H1 (cell line): ENCODE measurements around the gene TCAP. TPM values are rescaled to one million over a fixed set of nuclear protein-coding genes. Genes with fewer than 3 reads are reported as not detected.

ENCODE experiments used
- CTCF ChIA-PET: fragments of 300-600 bp; sonication (Branson Sonifier 250); formaldehyde crosslinking; loops from one replicate; lab custom pipeline; 2021; ENCODE audit not compliant: partially characterized antibody; lab: Charles Lee
- POLR2A ChIA-PET: fragments of 300-600 bp; sonication (Branson Sonifier 250); formaldehyde crosslinking; loops from one replicate; lab custom pipeline; 2021; ENCODE audit warnings: inconsistent platforms; ENCODE audit not compliant: partially characterized antibody; lab: Charles Lee
- DNase-seq, 2 experiments: peaks; one replicate each; pipeline versions ENCODE4 v3.0.0 to v3.0.0-alpha.2; 2010 to 2022; ENCODE audit warnings: low spot score in 2 of 2, low read depth in 1 of 2, mixed read lengths in 1 of 2
- FAIRE-seq: peaks from 2 replicates; lab custom pipeline; 2011; peaks lifted over from hg19 to GRCh38; lab: Jason Lieb, UNC
- H2AFZ ChIP-seq: 2 replicates; pipeline ENCODE4 v1.8.1; 2012; ENCODE audit warnings: low read length, inconsistent platforms
- H2AK5ac ChIP-seq: 2 replicates; pipeline ENCODE4 v1.6.1; 2013; ENCODE audit warnings: low read depth, low read length
- H2BK120ac ChIP-seq: replicated peaks from 2 replicates; pipeline ENCODE3; 2013; ENCODE audit warnings: low read depth, low read length, inconsistent platforms
- H2BK12ac ChIP-seq: 2 replicates; pipeline ENCODE4 v1.6.1; 2013; ENCODE audit warnings: low read depth, low read length
- H2BK15ac ChIP-seq: 2 replicates; pipeline ENCODE4 v1.6.1; 2013; ENCODE audit warnings: low read length
- H2BK20ac ChIP-seq: 2 replicates; pipeline ENCODE4 v1.6.1; 2013; ENCODE audit warnings: low read length
- H2BK5ac ChIP-seq: 2 replicates; pipeline ENCODE4 v1.6.1; 2013; ENCODE audit warnings: low read depth, low read length
- H3K14ac ChIP-seq: 2 replicates; pipeline ENCODE4 v1.6.1; 2013; ENCODE audit warnings: inconsistent platforms; ENCODE audit not compliant: insufficient read length
- H3K18ac ChIP-seq: 2 replicates; pipeline ENCODE4 v1.6.1; 2013; ENCODE audit warnings: low read length; ENCODE audit errors: extremely low read depth
- H3K23ac ChIP-seq: 2 replicates; pipeline ENCODE4 v1.6.1; 2013; ENCODE audit warnings: inconsistent platforms; ENCODE audit not compliant: insufficient read length
- H3K23me2 ChIP-seq: 2 replicates; pipeline ENCODE4 v1.6.1; 2013; ENCODE audit warnings: low read depth, low read length
- H3K27ac ChIP-seq: 2 replicates; pipeline ENCODE4 v1.6.1; 2011; ENCODE audit warnings: low read depth, low read length, inconsistent platforms
- H3K27me3 ChIP-seq, 4 experiments: replicated peaks in 1 of 4; 1 replicate in 1 of 4; 2 replicates in 3 of 4; pipeline versions ENCODE4 v1.6.1 to v1.8.1; 2011 to 2013; ENCODE audit warnings: low read length in 3 of 4, mild to moderate bottlenecking in 3 of 4, inconsistent platforms in 2 of 4, mixed read lengths in 2 of 4, moderate library complexity in 1 of 4; ENCODE audit not compliant: control insufficient read depth in 3 of 4, insufficient read depth in 3 of 4; ENCODE audit errors: extremely low read depth in 1 of 4
- H3K36me3 ChIP-seq, 4 experiments: 2 replicates each; pipeline versions ENCODE4 v1.6.1 to v1.8.1; 2011 to 2013; ENCODE audit warnings: mild to moderate bottlenecking in 4 of 4, low read length in 3 of 4, moderate library complexity in 2 of 4, control low read depth in 1 of 4, inconsistent platforms in 1 of 4; ENCODE audit not compliant: insufficient read depth in 4 of 4, control insufficient read depth in 2 of 4
- H3K4ac ChIP-seq: replicated peaks from 2 replicates; pipeline ENCODE3; 2013; ENCODE audit warnings: low read length, low read depth, mixed read lengths, inconsistent platforms; ENCODE audit not compliant: insufficient read length
- H3K4me1 ChIP-seq, 4 experiments: replicated peaks in 1 of 4; 1 replicate in 1 of 4; 2 replicates in 3 of 4; pipeline versions ENCODE4 v1.6.1 to v1.8.1; 2011 to 2013; ENCODE audit warnings: low read length in 3 of 4, inconsistent platforms in 2 of 4, mixed read lengths in 1 of 4; ENCODE audit not compliant: insufficient read depth in 4 of 4, control insufficient read depth in 3 of 4
- H3K4me2 ChIP-seq, 2 experiments: 2 replicates each; pipeline versions ENCODE4 v1.6.1 to v1.8.1; 2011 to 2013; ENCODE audit warnings: low read depth in 2 of 2, low read length in 2 of 2, control low read depth in 1 of 2, inconsistent platforms in 1 of 2, mild to moderate bottlenecking in 1 of 2; ENCODE audit not compliant: insufficient read depth in 1 of 2
- H3K4me3 ChIP-seq, 4 experiments: fragments of 200-600, 300-600 bp in 1 of 4; sonication (generic), shearing (Covaris generic), sonication (Bioruptor Twin) in 1 of 4; 2 replicates each; pipeline versions ENCODE4 v1.5.1 to v1.8.1; 2011 to 2016; ENCODE audit warnings: low read length in 4 of 4, low read depth in 3 of 4, control low read depth in 2 of 4, inconsistent platforms in 2 of 4, mild to moderate bottlenecking in 2 of 4, mixed read lengths in 1 of 4, moderate library complexity in 1 of 4; ENCODE audit not compliant: insufficient read depth in 2 of 4; ENCODE audit errors: extremely low read depth in 1 of 4
- H3K56ac ChIP-seq: replicated peaks from 2 replicates; pipeline ENCODE3; 2013; ENCODE audit warnings: low read depth, mild to moderate bottlenecking, mixed read lengths, low read length, inconsistent platforms; ENCODE audit not compliant: insufficient read length
- H3K79me1 ChIP-seq: 2 replicates; pipeline ENCODE4 v1.6.1; 2013; ENCODE audit warnings: low read depth, low read length, control low read depth
- H3K79me2 ChIP-seq, 2 experiments: 2 replicates each; pipeline versions ENCODE4 v1.6.1 to v1.8.1; 2012 to 2013; ENCODE audit warnings: low read length in 2 of 2, mild to moderate bottlenecking in 2 of 2, inconsistent platforms in 1 of 2; ENCODE audit not compliant: insufficient read depth in 2 of 2, control insufficient read depth in 1 of 2
- H3K9ac ChIP-seq, 4 experiments: replicated peaks in 1 of 4; 1 replicate in 1 of 4; 2 replicates in 3 of 4; pipeline versions ENCODE4 v1.6.1 to v1.8.1; 2011 to 2013; ENCODE audit warnings: low read depth in 3 of 4, low read length in 3 of 4, control low read depth in 2 of 4, mild to moderate bottlenecking in 2 of 4, moderate library complexity in 2 of 4, inconsistent platforms in 1 of 4; ENCODE audit errors: extremely low read depth in 1 of 4
- H3K9me3 ChIP-seq, 2 experiments: 2 replicates each; pipeline versions ENCODE4 v1.6.1 to v1.8.1; 2012 to 2013; ENCODE audit warnings: mild to moderate bottlenecking in 2 of 2, moderate library complexity in 2 of 2, control low read depth in 1 of 2, inconsistent platforms in 1 of 2, low read depth in 1 of 2, low read length in 1 of 2, mixed read lengths in 1 of 2; ENCODE audit not compliant: insufficient read depth in 2 of 2
- H4K20me1 ChIP-seq, 2 experiments: replicated peaks in 1 of 2; 2 replicates each; pipeline versions ENCODE3 to v1.8.1; 2011 to 2013; ENCODE audit warnings: inconsistent platforms in 2 of 2, low read length in 2 of 2, mild to moderate bottlenecking in 1 of 2; ENCODE audit not compliant: insufficient read depth in 2 of 2, control insufficient read depth in 1 of 2
- H4K5ac ChIP-seq: 2 replicates; pipeline ENCODE4 v1.6.1; 2013; ENCODE audit warnings: low read length, low read depth, mixed read lengths, inconsistent platforms; ENCODE audit not compliant: insufficient read length
- H4K8ac ChIP-seq: 2 replicates; pipeline ENCODE4 v1.8.0; 2013; ENCODE audit warnings: mild to moderate bottlenecking, moderate library complexity, low read length, inconsistent platforms; ENCODE audit not compliant: insufficient read depth; ENCODE audit errors: extremely low read depth
- H4K91ac ChIP-seq: replicated peaks from 2 replicates; pipeline ENCODE3; 2013; ENCODE audit warnings: low read length, mixed read lengths, inconsistent platforms; ENCODE audit not compliant: insufficient read length
- CHD2 ChIP-seq: IDR thresholded peaks from 2 replicates; pipeline ENCODE4 v1.6.1; 2012; ENCODE audit warnings: low read length, improper control_type of control experiment
- FOSL1 ChIP-seq: IDR thresholded peaks from 2 replicates; pipeline ENCODE4 v1.6.1; 2011; ENCODE audit warnings: mild to moderate bottlenecking, low read depth, low read length, moderate library complexity; ENCODE audit not compliant: insufficient read depth
- HDAC2 ChIP-seq, 2 experiments: fragments of 300-600 bp in 1 of 2; sonication (generic) in 1 of 2; IDR thresholded peaks; 2 replicates each; pipeline ENCODE4 v1.6.1; 2011 to 2012; ENCODE audit warnings: low read depth in 2 of 2, low read length in 2 of 2, mild to moderate bottlenecking in 2 of 2, moderate library complexity in 2 of 2, borderline replicate concordance in 1 of 2, inconsistent platforms in 1 of 2
- KDM4A ChIP-seq: IDR thresholded peaks from one replicate; pipeline ENCODE4 v1.7.1; 2012; ENCODE audit warnings: low read depth, mild to moderate bottlenecking, moderate library complexity, low read length, inconsistent platforms; ENCODE audit not compliant: severe bottlenecking
- NANOG ChIP-seq: IDR thresholded peaks from 2 replicates; pipeline ENCODE4 v1.6.1; 2011; ENCODE audit warnings: low read length, low read depth, mild to moderate bottlenecking, inconsistent platforms; ENCODE audit not compliant: insufficient read depth, poor library complexity, severe bottlenecking
- SAP30 ChIP-seq: fragments of 300-600 bp; sonication (generic); IDR thresholded peaks from 2 replicates; pipeline ENCODE4 v1.7.1; 2012; ENCODE audit warnings: low read length, moderate library complexity, mild to moderate bottlenecking, inconsistent platforms; ENCODE audit not compliant: insufficient read depth, insufficient replicate concordance
- SP2 ChIP-seq: IDR thresholded peaks from 2 replicates; pipeline ENCODE4 v1.6.1; 2012; ENCODE audit warnings: mild to moderate bottlenecking, low read length, inconsistent platforms
- TAF1 ChIP-seq: IDR thresholded peaks from 2 replicates; pipeline ENCODE4 v1.6.1; 2011; ENCODE audit warnings: mild to moderate bottlenecking, low read depth, low read length
- WGBS, 2 experiments: shearing (Covaris generic) in 1 of 2; methylation state at CpG; one replicate each; pipeline versions ENCODE4 v1.1.6 to v1.1.7; 2013 to 2015; ENCODE audit warnings: low lambda C conversion rate in 2 of 2, mixed read lengths in 2 of 2, inconsistent platforms in 1 of 2, low coverage in 1 of 2, missing lambda C conversion rate in 1 of 2; ENCODE audit not compliant: insufficient replicate concordance in 2 of 2, insufficient coverage in 1 of 2, insufficient read length in 1 of 2; ENCODE audit errors: extremely low coverage in 1 of 2, missing lambda C conversion rate in 1 of 2; 5-methylcytosine and 5-hydroxymethylcytosine counted together
- polyA plus RNA-seq, 7 experiments: library from polyadenylated mRNA; depleted of rRNA in 3 of 7; stranded (reverse) in 5 of 7; unstranded in 2 of 7; fragments of >200 nt in 5 of 7; fragments of 200-250 nt in 2 of 7; gene quantifications; 1 replicate in 5 of 7; 2 replicates in 1 of 7; 4 replicates in 1 of 7; pipeline versions ENCODE4 v1.2.1 to v1.2.3, GENCODE V29; 2011 to 2013; ENCODE audit warnings: missing spikeins in 2 of 7, mixed read lengths in 2 of 7
- total RNA-seq: library from RNA; stranded (reverse); fragmentation: NEBNext Ultra II Directional; extraction: Animal tissue kit (Norgen Biotek cat#: 25700); gene quantifications from 2 replicates; pipeline ENCODE4 v1.2.1, GENCODE V29; 2021

The TCAP gene
- total and polyA plus RNA-seq, 2 of the 8 experiments (the other 6 are each of a cell fraction or from before 2014, with no cell fraction given) = 0.82 to 1.4 TPM

GRCh38 chr17:39687101-39687545 lies 22.0 kb downstream of the TCAP start:
- H4K20me1 ChIP-seq = no peaks in the 10 kb centered on the region
- TF ChIP-seq TAF1 (no peak), HDAC2 (IDR thresholded peaks at IDR 0.05; ENCODE audit: borderline replicate concordance in 1 of 2, low read depth in 2 of 2, low read length in 2 of 2) (no peak), FOSL1 (no peak), SAP30 (no peak), KDM4A (no peak), SP2 (no peak), NANOG (no peak), CHD2 (no peak)
- TF ChIP-seq, all 59 proteins: peak for 0
- H3K56ac ChIP-seq = no peak overlapping the region
- H3K27ac ChIP-seq = no peak overlapping the region
- 67% methylated on average over 6 of the region's 6 CpGs; no CpG with 5 or more reads in 1 of the 2 experiments for WGBS, 2 experiments
- peak overlapping the region; percentile 58 for H4K91ac ChIP-seq
- peak overlapping the region; percentile 75 to 84 (median 80); a peak in 7 of 8 replicates for H3K4me3 ChIP-seq
- H3K27me3 ChIP-seq = no peaks in the 10 kb centered on the region
- ChIA-PET POLR2A (interaction anchor here (1.1 to 38.1 kb wide), 6 partner anchors 4 to 65 kb away, joined by 5 to 708 read pairs (median 11); partner anchors contain the start of genes ERBB2, PGAP3, PNMT and TCAP), CTCF (interaction anchor here (0.5 to 52.4 kb wide), 7 partner anchors 9 to 562 kb away, joined by 3 to 1885 read pairs (median 8); partner anchors contain the start of genes ERBB2, MIEN1, PNMT and PPP1R1B)
- peaks cover 0 to 13% (median 3%) of the 10 kb centered on the region in 4 experiments for H3K4me1 ChIP-seq
- peaks cover 0 to 4% of the 10 kb centered on the region in 2 experiments; a peak in 1 of 4 replicates for H3K79me2 ChIP-seq
- H2AFZ ChIP-seq = no peak overlapping the region
- 0 out of 2 replicates have a peak, but pooled peaks cover 2% of the 10 kb centered on the region for H3K79me1 ChIP-seq
- peaks cover 0 to 3% (median 0%) of the 10 kb centered on the region in 4 experiments; a peak in 1 of 8 replicates for H3K36me3 ChIP-seq
- H3K23me2 ChIP-seq = peaks cover 12% of the 10 kb centered on the region
- H2BK15ac ChIP-seq = no peak overlapping the region
- H3K9me3 ChIP-seq = no peaks in the 10 kb centered on the region
- no peak overlapping the region for H2BK12ac ChIP-seq
- peak overlapping the region; percentile 99; the same call in 1 of the 2 replicates for H2BK5ac ChIP-seq
- H3K14ac ChIP-seq = no peak overlapping the region
- H4K5ac ChIP-seq = peak overlapping the region; percentile 79
- no peak overlapping the region for H4K8ac ChIP-seq
- H2BK120ac ChIP-seq = no peak overlapping the region
- H2AK5ac ChIP-seq = no peak overlapping the region; the same call in 1 of the 2 replicates
- H3K18ac ChIP-seq = peak overlapping the region; percentile 36; the same call in 1 of the 2 replicates
- FAIRE-seq (no peak), DNase-seq (no peak)
- no peak overlapping the region for H3K23ac ChIP-seq
- H3K9ac ChIP-seq = no peak overlapping the region
- peak overlapping the region; percentile 93 to 98 for H3K4me2 ChIP-seq
- peak overlapping the region; percentile 9 for H3K4ac ChIP-seq
- peak overlapping the region; percentile 82; the same call in 1 of the 2 replicates for H2BK20ac ChIP-seq
